GF-D8 (cell line): ENCODE results near the gene EWSR1.
"Not testable (repeated sequence)": the region's sequence is repeated elsewhere in the genome, so short reads cannot be mapped to it uniquely, and the experiment has no call there.

Experiments
- DNase-seq: peaks from one replicate; lab custom pipeline; 2025; lab: John Stamatoyannopoulos, UW

EWSR1 gene

GRCh38 chr22:29337631-29338284, 69.7 kb downstream of the EWSR1 start:
- DNase-seq, result no peak

DNA sequence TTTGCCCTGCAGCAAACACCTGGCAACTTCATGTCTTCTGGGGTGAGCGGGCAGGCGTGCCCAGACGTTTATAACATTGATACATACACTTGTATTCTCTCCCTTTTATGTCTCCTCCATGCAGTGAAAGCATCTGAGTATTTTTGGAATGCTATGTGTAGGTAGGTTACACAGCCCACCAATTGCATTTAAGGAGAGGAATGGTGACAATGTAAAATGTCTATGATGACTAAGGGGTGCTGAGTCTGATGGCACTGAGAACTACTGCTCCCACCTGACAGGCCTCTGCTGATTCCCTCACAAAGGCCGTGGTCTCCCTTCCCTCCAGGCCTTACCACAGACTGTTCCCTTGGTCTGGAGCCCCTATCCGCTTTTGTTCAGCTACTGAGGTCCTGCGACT, 70.3 kb downstream of the EWSR1 start:
- no peak for DNase-seq

GRCh38 chr22:29339381-29340235, 71.5 kb downstream of the EWSR1 start:
- no peak for DNase-seq

DNA sequence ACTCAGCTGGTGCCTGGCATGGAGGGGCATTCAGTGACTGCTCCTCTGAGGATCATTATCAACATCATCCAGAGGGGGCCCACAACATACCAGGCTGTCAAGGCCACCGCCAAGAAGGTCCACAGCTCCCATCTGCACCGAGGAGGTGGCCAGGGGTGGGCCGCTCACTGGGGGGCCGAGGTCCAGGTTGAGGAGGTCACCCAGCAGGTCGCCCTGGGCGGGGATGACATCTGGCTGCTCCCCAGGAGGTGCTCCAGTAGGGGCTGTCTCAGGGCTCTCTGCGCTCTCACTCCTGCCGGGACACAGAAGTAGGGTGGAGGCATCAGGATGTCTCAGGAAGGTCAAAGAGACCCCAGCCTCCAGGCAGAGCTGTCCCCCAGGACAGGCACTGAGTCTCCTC, 72.5 kb downstream of the EWSR1 start:
- no peak for DNase-seq

- DNase-seq, result no peak
These were observed 73.2 kb downstream of the EWSR1 start for GRCh38 chr22:29341056-29341848.

- no peak for DNase-seq
These were observed 73.7 kb downstream of the EWSR1 start for GRCh38 chr22:29341849-29342127.

GRCh38 chr22:29342177-29342576, 74.1 kb downstream of the EWSR1 start:
- DNase-seq, result peak; percentile 80

DNA sequence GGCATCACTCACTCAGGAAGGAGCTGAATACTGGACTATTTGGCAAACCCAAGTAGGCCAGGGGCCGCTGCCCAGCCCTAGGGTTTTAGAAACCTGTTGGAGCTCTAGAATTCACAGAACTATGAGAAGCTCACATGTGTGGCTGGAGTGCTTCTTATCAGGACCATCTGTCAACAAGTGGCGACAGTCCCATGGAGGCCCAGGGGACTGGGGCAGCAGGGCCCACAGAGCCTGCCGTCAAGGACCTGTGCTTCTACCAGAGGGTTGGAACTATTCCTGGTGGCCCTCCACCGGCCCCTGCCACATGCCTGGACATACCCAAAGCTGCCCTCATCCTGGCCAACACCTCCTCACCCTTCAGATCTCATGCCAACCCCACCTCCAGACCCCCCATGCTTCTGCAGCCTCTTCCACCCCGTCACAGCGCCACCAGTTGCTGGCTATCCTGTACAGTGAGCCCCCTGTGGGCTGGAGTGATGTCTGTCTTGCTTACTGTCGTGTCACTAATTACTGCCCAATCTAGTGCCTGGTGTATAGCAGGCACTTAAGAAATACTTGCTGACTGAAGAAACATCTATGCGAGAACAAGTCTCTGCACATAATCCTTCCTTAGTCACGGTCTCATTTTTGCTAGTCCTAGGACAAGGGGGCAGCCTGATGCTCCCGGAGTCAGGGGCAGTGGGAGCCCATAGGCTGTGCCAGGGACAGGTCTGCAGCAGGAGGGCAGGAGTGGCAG, 74.7 kb downstream of the EWSR1 start:
- peak; percentile 59 for DNase-seq

GRCh38 chr22:29343313-29343805, 75.3 kb downstream of the EWSR1 start:
- DNase-seq, result no peak

- no peak for DNase-seq
These were observed 76.1 kb downstream of the EWSR1 start for GRCh38 chr22:29344137-29344536.

GRCh38 chr22:29344889-29345288, 76.8 kb downstream of the EWSR1 start:
- DNase-seq, result not testable (repeated sequence)

DNA sequence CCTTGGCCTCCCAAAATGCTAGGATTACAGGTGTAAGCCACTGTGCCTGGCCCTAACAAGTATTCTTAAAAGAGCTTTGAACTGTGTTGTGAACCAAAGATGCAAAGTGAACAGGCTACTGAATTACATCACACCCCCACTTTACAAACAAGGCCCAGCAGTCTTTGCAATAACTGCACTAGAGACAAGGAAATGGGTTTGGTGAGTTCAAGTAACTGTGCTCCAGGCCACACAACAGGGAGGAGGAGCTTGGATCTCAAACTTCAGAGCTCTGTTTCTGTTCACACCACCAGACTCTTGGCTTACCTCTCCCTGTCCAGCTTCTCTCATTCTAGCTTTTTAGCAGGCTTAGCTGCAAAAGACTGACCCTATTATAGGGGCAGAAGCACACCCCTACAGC, 77.9 kb downstream of the EWSR1 start:
- no peak for DNase-seq

- no peak for DNase-seq
These were observed 78.6 kb downstream of the EWSR1 start for GRCh38 chr22:29346659-29347058.

- DNase-seq, result no peak
These were observed 80.0 kb downstream of the EWSR1 start for GRCh38 chr22:29348041-29348440.

DNA sequence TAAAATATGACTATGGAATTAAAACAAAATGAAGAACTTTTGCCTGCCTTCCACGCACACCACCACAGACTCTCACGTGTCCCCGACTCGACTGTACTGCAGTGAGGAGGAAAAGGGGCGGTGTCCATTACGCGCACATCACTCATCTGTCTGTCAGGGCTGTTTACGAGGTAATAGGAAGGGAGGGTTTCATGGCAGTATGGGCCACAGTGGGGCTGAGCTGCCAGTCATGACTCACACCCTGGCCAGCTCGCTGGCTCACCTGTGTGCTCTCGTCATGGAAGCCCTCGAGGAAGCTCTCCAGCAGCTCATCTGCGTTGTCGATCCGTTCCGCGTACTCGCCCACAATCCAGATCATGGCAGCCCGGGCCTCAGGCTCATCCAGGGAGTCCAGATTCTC, 80.9 kb downstream of the EWSR1 start:
- DNase-seq, result no peak
